K562 treated with DMSO at 1 percent for 24 hours (cell line): Measurements from ENCODE around the gene GNA15. TPM values are rescaled to one million over a fixed set of nuclear protein-coding genes. Genes with fewer than 3 reads are reported as not detected.

Experiments used
- total RNA-seq: library from RNA; unstranded; fragments of 300-600 nt; gene quantifications from 2 replicates; pipeline ENCODE4 v1.2.3, GENCODE V29; 2022; ENCODE audit warnings: low read depth; ENCODE audit not compliant: insufficient read depth

Gene GNA15, protein sequence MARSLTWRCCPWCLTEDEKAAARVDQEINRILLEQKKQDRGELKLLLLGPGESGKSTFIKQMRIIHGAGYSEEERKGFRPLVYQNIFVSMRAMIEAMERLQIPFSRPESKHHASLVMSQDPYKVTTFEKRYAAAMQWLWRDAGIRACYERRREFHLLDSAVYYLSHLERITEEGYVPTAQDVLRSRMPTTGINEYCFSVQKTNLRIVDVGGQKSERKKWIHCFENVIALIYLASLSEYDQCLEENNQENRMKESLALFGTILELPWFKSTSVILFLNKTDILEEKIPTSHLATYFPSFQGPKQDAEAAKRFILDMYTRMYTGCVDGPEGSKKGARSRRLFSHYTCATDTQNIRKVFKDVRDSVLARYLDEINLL
- 0.12 TPM in 1 of 2 replicates, not detected in the other for total RNA-seq

DNA sequence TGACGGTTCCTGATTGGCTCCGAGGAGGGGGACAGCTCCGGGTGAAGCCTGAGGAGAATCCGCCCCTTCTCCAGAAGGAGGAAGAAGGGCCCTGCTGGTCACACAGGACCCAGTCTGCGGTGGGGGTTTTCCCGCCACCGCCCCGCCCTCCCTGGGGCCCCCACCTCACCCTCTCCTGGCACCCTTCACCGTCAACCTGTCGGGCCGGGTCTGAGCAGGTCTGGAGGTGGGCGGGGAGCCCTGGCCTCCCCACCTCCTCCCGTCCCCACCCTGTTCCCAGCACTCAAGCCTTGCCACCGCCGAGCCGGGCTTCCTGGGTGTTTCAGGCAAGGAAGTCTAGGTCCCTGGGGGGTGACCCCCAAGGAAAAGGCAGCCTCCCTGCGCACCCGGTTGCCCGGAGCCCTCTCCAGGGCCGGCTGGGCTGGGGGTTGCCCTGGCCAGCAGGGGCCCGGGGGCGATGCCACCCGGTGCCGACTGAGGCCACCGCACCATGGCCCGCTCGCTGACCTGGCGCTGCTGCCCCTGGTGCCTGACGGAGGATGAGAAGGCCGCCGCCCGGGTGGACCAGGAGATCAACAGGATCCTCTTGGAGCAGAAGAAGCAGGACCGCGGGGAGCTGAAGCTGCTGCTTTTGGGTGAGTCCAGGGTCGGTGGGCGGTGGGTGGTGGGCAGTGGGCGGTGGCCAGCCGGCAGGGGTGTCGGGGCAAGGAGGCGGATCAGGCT, at the start of gene GNA15:
Gene GNA15 (plus strand): TSS at position 73 of the 723 bp plus-strand sequence. CDS start 418 bp downstream, at position 491.

DNA sequence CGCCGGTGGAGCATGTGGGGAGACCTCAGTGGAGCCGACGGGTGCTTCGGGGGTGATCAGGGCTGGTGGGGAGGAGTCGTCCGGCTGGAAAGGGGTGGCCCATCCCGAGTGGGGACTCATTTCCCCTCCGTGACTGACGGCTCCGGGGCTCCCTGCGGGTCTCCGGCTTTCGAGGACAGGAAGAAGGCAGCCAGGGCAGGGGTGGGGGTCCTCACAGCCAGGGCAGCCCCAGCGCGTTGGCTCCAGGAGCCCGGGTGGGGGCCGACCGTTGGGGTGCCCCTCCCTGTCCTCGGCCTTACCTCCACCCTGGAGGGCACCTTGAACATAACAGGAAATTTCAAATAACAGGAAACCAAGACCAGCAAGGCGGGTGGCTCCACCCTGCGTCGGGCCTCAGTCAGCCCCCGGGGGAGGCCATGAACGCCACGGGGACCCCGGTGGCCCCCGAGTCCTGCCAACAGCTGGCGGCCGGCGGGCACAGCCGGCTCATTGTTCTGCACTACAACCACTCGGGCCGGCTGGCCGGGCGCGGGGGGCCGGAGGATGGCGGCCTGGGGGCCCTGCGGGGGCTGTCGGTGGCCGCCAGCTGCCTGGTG, 42.6 kb downstream of the GNA15 start, which contains the start of gene S1PR4:
Gene S1PR4 (plus strand): TSS at position 393 of the 596 bp plus-strand sequence. CDS start 24 bp downstream, at position 417.

DNA sequence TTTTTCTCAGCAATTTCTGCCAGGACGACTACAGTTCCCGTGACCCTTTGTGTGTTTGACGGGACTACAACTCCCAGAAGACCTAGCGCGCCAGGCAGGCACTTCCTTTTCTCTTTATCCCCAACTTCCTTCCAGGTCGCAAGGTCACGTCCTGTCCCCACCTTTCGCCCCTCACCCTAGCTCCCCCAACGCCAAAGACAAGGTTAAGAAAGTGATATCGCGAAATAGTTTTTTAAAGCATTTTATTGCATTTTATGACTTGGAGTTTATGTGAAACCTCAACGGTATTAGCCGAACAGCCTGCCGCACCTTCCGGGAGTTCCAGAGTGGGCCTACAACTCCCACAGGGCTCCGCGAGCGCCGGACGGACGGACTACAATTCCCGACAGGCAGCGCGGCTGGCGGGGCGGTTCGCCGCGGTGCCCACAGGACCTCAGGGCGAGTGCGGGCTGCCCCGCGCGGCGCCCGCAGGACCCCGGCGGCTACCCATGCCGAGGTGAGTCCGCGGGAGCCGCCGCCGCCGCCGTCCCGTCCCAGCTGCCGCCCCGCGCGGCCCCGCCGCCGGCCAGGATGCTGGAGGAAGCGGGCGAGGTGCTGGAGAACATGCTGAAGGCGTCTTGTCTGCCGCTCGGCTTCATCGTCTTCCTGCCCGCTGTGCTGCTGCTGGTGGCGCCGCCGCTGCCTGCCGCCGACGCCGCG, 49.8 kb downstream of the GNA15 start, which contains the start of gene NCLN:
Gene NCLN (plus strand): TSS at position 470 of the 699 bp plus-strand sequence. CDS start 101 bp downstream, at position 571.

Other genes with a start within 250 kb of the GNA15 start
- 2.8 and 3.7 TPM in 2 replicates for gene ZNF57, start 235.1 kb upstream of the GNA15 start, total RNA-seq
- gene ZNF77, start 191.1 kb upstream of the GNA15 start, total RNA-seq: 7.7 and 8.7 TPM in 2 replicates
- gene TLE6, start 158.5 kb upstream of the GNA15 start, total RNA-seq: 6.2 and 7.7 TPM in 2 replicates
- 49.2 and 56.4 TPM in 2 replicates for gene TLE2, start 106.8 kb upstream of the GNA15 start, total RNA-seq
- 462 and 500 TPM in 2 replicates for gene TLE5, start 73.5 kb upstream of the GNA15 start, total RNA-seq
- gene GNA11, start 41.7 kb upstream of the GNA15 start, total RNA-seq: 34.6 and 35.1 TPM in 2 replicates
- not detected in 2 replicates for gene S1PR4, start 42.7 kb downstream of the GNA15 start, total RNA-seq
- gene NCLN, start 49.9 kb downstream of the GNA15 start, total RNA-seq: 59.6 and 71.6 TPM in 2 replicates
- gene CELF5, start 88.6 kb downstream of the GNA15 start, total RNA-seq: 0.31 and 0.37 TPM in 2 replicates
- gene NFIC, start 230.6 kb downstream of the GNA15 start, total RNA-seq: 33.9 and 36.4 TPM in 2 replicates